B cell (primary cell): ENCODE results near the gene EEF1AKMT2. TPM values are rescaled to one million over a fixed set of nuclear protein-coding genes. Genes with fewer than 3 reads are reported as not detected.

Experiments
- ATAC-seq: fragments of 200-7000 bp; cut with Tn5 transposase; one replicate; pipeline ENCODE4 v1.10.0; 2021; ENCODE audit warnings: low read depth, mild to moderate bottlenecking, moderate number of reproducible peaks, moderate library complexity
- CTCF ChIA-PET: fragments of 350-600 bp; sonication (Branson Sonifier 250); formaldehyde crosslinking; loops from one replicate; lab custom pipeline; 2021; ENCODE audit warnings: antibody characterized with exemption, inconsistent platforms; lab: Charles Lee
- POLR2A ChIA-PET: fragments of 350-600 bp; sonication (Branson Sonifier 250); formaldehyde crosslinking; loops from one replicate; lab custom pipeline; 2021; ENCODE audit warnings: antibody characterized with exemption; lab: Charles Lee
- DNase-seq: peaks from one replicate; pipeline ENCODE4 v3.0.0; 2013
- H2AFZ ChIP-seq: 2 replicates; pipeline ENCODE4 v1.6.1; 2012; ENCODE audit warnings: mild to moderate bottlenecking, low read depth, low read length; ENCODE audit not compliant: insufficient read depth, poor library complexity, severe bottlenecking
- H3K27ac ChIP-seq, 2 donors: 1 replicate in 1 of 2; 2 replicates in 1 of 2; pipeline ENCODE4 v1.5.1; 2012 to 2013; ENCODE audit warnings: low read length in 2 of 2, mild to moderate bottlenecking in 2 of 2, moderate library complexity in 1 of 2
- H3K27me3 ChIP-seq, 4 experiments: fragments of 200-600 bp in 1 of 4; sonication (generic) in 1 of 4; replicated peaks in 1 of 4; 1 replicate in 2 of 4; 2 replicates in 2 of 4; pipeline versions ENCODE4 v1.6.1 to v1.7.0; 2013 to 2016; ENCODE audit warnings: low read length in 3 of 4, mild to moderate bottlenecking in 2 of 4, mixed read lengths in 1 of 4, moderate library complexity in 1 of 4; ENCODE audit not compliant: insufficient read depth in 4 of 4, control insufficient read depth in 3 of 4; ENCODE audit errors: control extremely low read depth in 1 of 4
- H3K36me3 ChIP-seq, 2 experiments: replicated peaks in 1 of 2; 1 replicate in 1 of 2; 2 replicates in 1 of 2; pipeline versions ENCODE4 v1.6.1 to v1.7.1; 2013; ENCODE audit warnings: low read length in 1 of 2; ENCODE audit not compliant: insufficient read depth in 2 of 2, control insufficient read depth in 1 of 2; ENCODE audit errors: control extremely low read depth in 1 of 2, extremely low read depth in 1 of 2
- H3K4me1 ChIP-seq, 2 donors: fragments of 200-600 bp in 1 of 2; sonication (generic) in 1 of 2; 1 replicate in 1 of 2; 2 replicates in 1 of 2; pipeline versions ENCODE4 v1.5.1 to v1.6.1; 2013 to 2017; ENCODE audit warnings: low read length in 2 of 2; ENCODE audit not compliant: control insufficient read depth in 2 of 2, insufficient read depth in 2 of 2
- H3K4me2 ChIP-seq: replicated peaks from 2 replicates; pipeline ENCODE3; 2012; ENCODE audit warnings: mild to moderate bottlenecking, low read depth, low read length; ENCODE audit not compliant: poor library complexity, severe bottlenecking
- H3K4me3 ChIP-seq, 5 experiments: fragments of 200-600 bp in 1 of 5; sonication (generic) in 1 of 5; 1 replicate in 3 of 5; 2 replicates in 2 of 5; pipeline versions ENCODE4 v1.5.1 to v1.7.0; 2011 to 2016; ENCODE audit warnings: low read length in 4 of 5, mild to moderate bottlenecking in 4 of 5, low read depth in 2 of 5, control low read depth in 1 of 5, moderate library complexity in 1 of 5; ENCODE audit not compliant: insufficient read depth in 1 of 5; ENCODE audit errors: control extremely low read depth in 1 of 5, extremely low read depth in 1 of 5
- H3K79me2 ChIP-seq: fragments of 200-600 bp; sonication (generic); one replicate; pipeline ENCODE4 v1.6.0; 2016; ENCODE audit warnings: low read length; ENCODE audit not compliant: control insufficient read depth, insufficient read depth
- H3K9ac ChIP-seq: fragments of 200-600 bp; sonication (generic); 2 replicates; pipeline ENCODE4 v1.6.1; 2017; ENCODE audit warnings: mild to moderate bottlenecking, low read length, moderate library complexity
- H3K9me3 ChIP-seq, 3 donors: one replicate each; pipeline versions ENCODE4 v1.6.1 to v1.7.1; 2013; ENCODE audit warnings: low read length in 2 of 3; ENCODE audit not compliant: control insufficient read depth in 2 of 3, insufficient read depth in 1 of 3; ENCODE audit errors: control extremely low read depth in 1 of 3
- H4K20me1 ChIP-seq: 2 replicates; pipeline ENCODE4 v1.6.0; 2012; ENCODE audit warnings: mild to moderate bottlenecking, low read length; ENCODE audit not compliant: insufficient read depth, control insufficient read depth, poor library complexity, severe bottlenecking
- H3K27ac Mint-ChIP-seq: one replicate; pipeline ENCODE4 v1.8.0; 2021; ENCODE audit warnings: mixed read lengths
- H3K27me3 Mint-ChIP-seq: one replicate; pipeline ENCODE4 v1.8.0; 2021; ENCODE audit warnings: mixed read lengths
- H3K4me1 Mint-ChIP-seq: one replicate; pipeline ENCODE4 v1.8.0; 2021; ENCODE audit warnings: mixed read lengths
- H3K4me3 Mint-ChIP-seq: one replicate; pipeline ENCODE4 v1.8.0; 2021; ENCODE audit warnings: mixed read lengths
- H3K9me3 Mint-ChIP-seq: one replicate; pipeline ENCODE4 v1.8.0; 2022; ENCODE audit warnings: mixed read lengths; ENCODE audit not compliant: insufficient read depth
- CTCF ChIP-seq: fragments of 200-600 bp; IDR thresholded peaks from one replicate; pipeline ENCODE4 v1.8.0; 2022; ENCODE audit warnings: antibody characterized with exemption, mild to moderate bottlenecking
- EZH2 ChIP-seq: IDR thresholded peaks from 2 replicates; pipeline ENCODE4 v1.6.1; 2012; ENCODE audit warnings: borderline replicate concordance, low read depth, mild to moderate bottlenecking, moderate library complexity, low read length; ENCODE audit not compliant: insufficient read depth, poor library complexity, severe bottlenecking
- WGBS: methylation state at CpG from one replicate; pipeline ENCODE4 v1.1.5; 2013; ENCODE audit warnings: missing lambda C conversion rate; ENCODE audit not compliant: insufficient coverage; 5-methylcytosine and 5-hydroxymethylcytosine counted together
- intact Hi-C: fragments of 100-400 bp; cut with micrococcal nuclease; formaldehyde crosslinking; loops from one replicate; pipeline ENCODE4 v1.10.0; 2022
- polyA plus RNA-seq: library from polyadenylated mRNA; depleted of rRNA; stranded (reverse); fragments of >200 nt; gene quantifications from 2 replicates; pipeline ENCODE4 v1.2.3, GENCODE V29; 2012
- total RNA-seq, 2 donors: library from RNA; stranded (reverse); fragments of 120-200 nt in 1 of 2; gene quantifications; 1 replicate in 1 of 2; 2 replicates in 1 of 2; pipeline versions ENCODE4 v1.2.3 to v1.2.4, GENCODE V29; 2013 to 2022

EEF1AKMT2 gene
- total and polyA plus RNA-seq, 2 donors (not counting 1 experiment from before 2014, with no cell fraction given), result 8.8 to 15.0 TPM

GRCh38 chr10:124740369-124741280, 51.1 kb downstream of the EEF1AKMT2 start:
- H3K4me1 ChIP-seq, result peaks cover 67 to 81% of the 10 kb centered on the region in 2 donors

More at GRCh38 chr10:124740369-124741280, 51.1 kb downstream of the EEF1AKMT2 start:
- CTCF ChIA-PET, result interaction anchor here (0.6 to 7.9 kb wide), 50 partner anchors 16 to 746 kb away, joined by 3 to 357 read pairs (median 7); partner anchors contain the start of gene EEF1AKMT2
- H3K4me2 ChIP-seq, result peak overlapping the region; percentile 90
- H3K9me3 ChIP-seq, result no peaks in the 10 kb centered on the region
- POLR2A ChIA-PET, result interaction anchor here (0.6 to 3.6 kb wide), 27 partner anchors 9 to 232 kb away, joined by 3 to 62 read pairs (median 5); no protein-coding TSS in a partner anchor
- Mint-ChIP-seq H3K9me3 (no peaks in the 10 kb centered on the region), H3K27me3 (no peaks in the 10 kb centered on the region), H3K27ac (peak overlapping the region; percentile 98), H3K4me3 (peak overlapping the region; percentile 93), H3K4me1 (peaks cover 80% of the 10 kb centered on the region)
- H3K36me3 ChIP-seq, result peaks cover 0 to 11% of the 10 kb centered on the region in 2 experiments
- intact Hi-C loops, result loop anchor here (1.0 to 10.0 kb wide), 13 partner anchors 12 to 646 kb away; partner anchors contain the start of gene CHST15
- peaks cover 82% of the 10 kb centered on the region for H3K79me2 ChIP-seq
- H2AFZ ChIP-seq, result peak overlapping the region; percentile 41
- H3K27ac ChIP-seq, result peak overlapping the region; percentile 79 to 98
- peak overlapping the region; percentile 79 for H3K9ac ChIP-seq
- no peak for TF ChIP-seq CTCF
- no peak for TF ChIP-seq EZH2
- peak overlapping the region; percentile 66 to 92 (median 78) for H3K4me3 ChIP-seq
- no peaks in the 10 kb centered on the region for H3K27me3 ChIP-seq
- DNase-seq (peak; percentile 86), ATAC-seq (peak; percentile 48)
- H4K20me1 ChIP-seq, result peaks cover 46% of the 10 kb centered on the region
- 20% methylated on average over 10 of the region's 18 CpGs for WGBS
